SK-N-MC (cell line): ENCODE results near the gene STIMATE.

Experiments used
- DNase-seq: peaks from one replicate; pipeline ENCODE4 v3.0.0-alpha.2; 2011; ENCODE audit warnings: low read depth, low spot score
- H3K27ac ChIP-seq: fragments of 200-600 bp; sonication (generic); 2 replicates; pipeline ENCODE4 v1.5.1; 2016; ENCODE audit warnings: mixed run types
- H3K36me3 ChIP-seq: fragments of 200-600 bp; sonication (generic); 2 replicates; pipeline ENCODE4 v1.6.1; 2017; ENCODE audit warnings: antibody characterized with exemption, low read length, mixed read lengths; ENCODE audit not compliant: insufficient read depth
- H3K4me3 ChIP-seq: fragments of 200-600 bp; sonication (generic); 2 replicates; pipeline ENCODE4 v1.5.1; 2016
- H3K9ac ChIP-seq: fragments of 200-600 bp; sonication (generic); 2 replicates; pipeline ENCODE4 v1.8.0; 2017; ENCODE audit warnings: mixed run types, mixed read lengths; ENCODE audit not compliant: insufficient read length
- H3K9me3 ChIP-seq: fragments of 200-600 bp; sonication (generic); 2 replicates; pipeline ENCODE4 v1.6.1; 2017; ENCODE audit warnings: low read depth, mild to moderate bottlenecking, antibody characterized with exemption, low read length, moderate library complexity, mixed read lengths
- EZH2 ChIP-seq: fragments of 200-600 bp; sonication (generic); IDR thresholded peaks from one replicate; pipeline ENCODE4 v1.6.1; 2017; ENCODE audit warnings: antibody characterized with exemption
- FOXP2 ChIP-seq: optimal IDR thresholded peaks from 2 replicates; pipeline ENCODE3; 2011; ENCODE audit warnings: mild to moderate bottlenecking, moderate library complexity; ENCODE audit not compliant: insufficient read depth; ENCODE audit errors: extremely low read length, control extremely low read depth
- POLR2AphosphoS5 ChIP-seq: IDR thresholded peaks from 2 replicates; pipeline ENCODE4 v1.6.1; 2012; ENCODE audit warnings: mild to moderate bottlenecking, low read depth, low read length, borderline replicate concordance

Gene STIMATE

GRCh38 chr3:52880474-52880873 is 16.9 kb downstream of the STIMATE start:
- Histone ChIP-seq H3K4me3 (no peak overlapping the region), H3K27ac (no peak overlapping the region), H3K9me3 (no peaks in the 10 kb centered on the region), H3K36me3 (peaks cover 5% of the 10 kb centered on the region; the same call in 1 of the 2 replicates), H3K9ac (no peak overlapping the region)
- no peak for TF ChIP-seq FOXP2
- no peak for TF ChIP-seq POLR2AphosphoS5
- no peak for TF ChIP-seq EZH2
- no peak for DNase-seq

- Histone ChIP-seq H3K4me3 (no peak overlapping the region), H3K9me3 (no peaks in the 10 kb centered on the region), H3K9ac (no peak overlapping the region), H3K36me3 (0 out of 2 replicates have a peak, but pooled peaks cover under 1% of the 10 kb centered on the region), H3K27ac (no peak overlapping the region)
- TF ChIP-seq POLR2AphosphoS5 = no peak
- no peak for TF ChIP-seq FOXP2
- TF ChIP-seq EZH2 = no peak
- DNase-seq = no peak
These were observed 17.3 kb downstream of the STIMATE start for GRCh38 chr3:52880047-52880446.

GRCh38 chr3:52879581-52879980 is 17.8 kb downstream of the STIMATE start:
- no peak overlapping the region for H3K27ac ChIP-seq
- no peak for DNase-seq
- H3K36me3 ChIP-seq = no peaks in the 10 kb centered on the region
- H3K9me3 ChIP-seq = no peaks in the 10 kb centered on the region
- H3K9ac ChIP-seq = no peak overlapping the region
- H3K4me3 ChIP-seq = no peak overlapping the region
- TF ChIP-seq FOXP2 (no peak), POLR2AphosphoS5 (no peak), EZH2 (no peak)

- Histone ChIP-seq H3K36me3 (no peaks in the 10 kb centered on the region), H3K4me3 (no peak overlapping the region), H3K9ac (no peak overlapping the region), H3K9me3 (no peaks in the 10 kb centered on the region), H3K27ac (no peak overlapping the region)
- DNase-seq = no peak
- no peak for TF ChIP-seq FOXP2
- TF ChIP-seq POLR2AphosphoS5 = no peak
- TF ChIP-seq EZH2 = no peak
These were observed 18.3 kb downstream of the STIMATE start for GRCh38 chr3:52879090-52879489.

- Histone ChIP-seq H3K4me3 (no peak overlapping the region), H3K36me3 (no peaks in the 10 kb centered on the region), H3K9ac (no peak overlapping the region), H3K9me3 (no peaks in the 10 kb centered on the region), H3K27ac (no peak overlapping the region)
- TF ChIP-seq POLR2AphosphoS5 (no peak), FOXP2 (no peak), EZH2 (no peak)
- DNase-seq = no peak
These were observed 20.3 kb downstream of the STIMATE start for GRCh38 chr3:52877085-52877484.

- Histone ChIP-seq H3K4me3 (no peak overlapping the region), H3K9ac (no peak overlapping the region), H3K9me3 (no peaks in the 10 kb centered on the region), H3K36me3 (no peaks in the 10 kb centered on the region), H3K27ac (no peak overlapping the region)
- TF ChIP-seq FOXP2 (no peak), EZH2 (no peak)
- no peak for DNase-seq
These were observed 22.3 kb downstream of the STIMATE start for GRCh38 chr3:52874864-52875587.

- no peak for DNase-seq
These were observed 23.1 kb downstream of the STIMATE start for GRCh38 chr3:52874160-52874701.

GRCh38 chr3:52873433-52874159 is 23.8 kb downstream of the STIMATE start:
- Histone ChIP-seq H3K9me3 (no peaks in the 10 kb centered on the region), H3K4me3 (no peak overlapping the region), H3K9ac (no peak overlapping the region), H3K36me3 (no peaks in the 10 kb centered on the region), H3K27ac (no peak overlapping the region)
- no peak for DNase-seq
- no peak for TF ChIP-seq FOXP2
- TF ChIP-seq EZH2 = no peak
- TF ChIP-seq POLR2AphosphoS5 = no peak

More at GRCh38 chr3:52874160-52874701, 23.1 kb downstream of the STIMATE start:
- Histone ChIP-seq H3K9me3 (no peaks in the 10 kb centered on the region), H3K4me3 (no peak overlapping the region), H3K9ac (no peak overlapping the region), H3K36me3 (no peaks in the 10 kb centered on the region), H3K27ac (no peak overlapping the region)
- TF ChIP-seq POLR2AphosphoS5 (no peak), FOXP2 (no peak), EZH2 (no peak)

GRCh38 chr3:52872245-52872644 is 25.1 kb downstream of the STIMATE start:
- no peaks in the 10 kb centered on the region for H3K36me3 ChIP-seq
- H3K9me3 ChIP-seq = no peaks in the 10 kb centered on the region
- peak overlapping the region; percentile 60; the same call in 1 of the 2 replicates for H3K27ac ChIP-seq
- H3K4me3 ChIP-seq = no peak overlapping the region
- DNase-seq = no peak
- no peak for TF ChIP-seq POLR2AphosphoS5
- no peak for TF ChIP-seq EZH2
- TF ChIP-seq FOXP2 = no peak
- H3K9ac ChIP-seq = peak overlapping the region; percentile 7
